ENCODE data around the gene CAD.

The CAD gene

DNA sequence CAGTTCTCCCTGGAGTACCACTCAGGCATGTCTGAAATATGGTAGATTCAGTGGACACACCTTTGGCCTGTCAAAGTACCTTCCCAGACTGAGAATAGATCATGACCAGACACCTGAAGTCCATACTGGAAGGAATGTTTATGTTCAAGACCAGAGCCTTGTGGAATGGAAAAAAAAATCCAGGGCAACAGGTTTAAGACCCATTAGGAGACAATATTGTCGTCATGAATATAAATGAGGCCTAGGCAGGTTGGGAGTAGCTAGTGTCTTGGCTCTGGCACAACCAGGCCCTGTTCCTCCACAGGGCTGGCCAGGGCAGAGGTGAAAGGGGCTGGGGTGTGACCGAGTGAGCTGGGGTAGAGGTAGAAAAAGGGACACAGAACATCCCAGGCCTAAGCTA, 18.5 kb upstream of the CAD start:
- no peak for DNase-seq (ENCODE audit: low read depth in 2 of 2)

DNA sequence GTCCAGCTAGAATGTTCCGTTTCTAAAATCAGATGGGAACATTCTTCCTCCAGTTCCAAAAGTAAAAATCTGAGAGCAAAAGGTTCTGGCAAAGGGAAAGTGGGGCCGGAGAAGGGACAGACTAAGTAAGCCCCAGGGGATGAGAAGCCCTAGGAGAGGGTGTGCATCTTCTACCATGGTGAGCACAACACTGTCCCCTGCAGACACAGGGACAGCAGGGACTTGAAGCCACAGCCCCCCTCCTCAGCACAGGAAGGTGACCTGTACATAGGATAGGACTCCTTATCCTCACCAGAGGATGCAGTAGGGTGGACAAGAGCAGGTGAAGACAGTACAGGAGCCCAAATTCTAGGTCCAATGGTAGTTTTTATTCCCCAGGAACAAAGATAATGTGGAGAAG, 17.9 kb upstream of the CAD start:
- DNase-seq (ENCODE audit: low read depth in 2 of 2), result no peak

DNA sequence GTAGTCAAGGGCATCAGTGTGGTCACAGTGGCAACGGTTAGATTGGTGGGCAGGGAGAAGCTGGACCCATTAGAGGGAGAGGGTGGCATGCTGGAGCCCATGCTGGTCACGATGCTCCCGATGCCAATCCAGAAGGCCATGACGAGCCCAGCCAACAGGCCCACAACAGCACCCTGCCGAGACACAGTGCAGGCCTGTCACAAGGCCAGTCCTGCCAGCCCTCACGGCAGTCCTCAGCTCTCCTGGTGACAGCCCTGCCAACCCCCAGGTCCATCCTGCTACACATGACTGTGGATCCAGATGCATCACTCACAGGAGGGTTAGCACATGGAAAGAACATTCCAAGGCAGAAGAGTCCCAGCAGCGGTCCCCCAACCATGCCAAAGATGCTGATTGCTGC, 15.5 kb upstream of the CAD start:
- DNase-seq (ENCODE audit: low read depth in 2 of 2), result no peak

DNA sequence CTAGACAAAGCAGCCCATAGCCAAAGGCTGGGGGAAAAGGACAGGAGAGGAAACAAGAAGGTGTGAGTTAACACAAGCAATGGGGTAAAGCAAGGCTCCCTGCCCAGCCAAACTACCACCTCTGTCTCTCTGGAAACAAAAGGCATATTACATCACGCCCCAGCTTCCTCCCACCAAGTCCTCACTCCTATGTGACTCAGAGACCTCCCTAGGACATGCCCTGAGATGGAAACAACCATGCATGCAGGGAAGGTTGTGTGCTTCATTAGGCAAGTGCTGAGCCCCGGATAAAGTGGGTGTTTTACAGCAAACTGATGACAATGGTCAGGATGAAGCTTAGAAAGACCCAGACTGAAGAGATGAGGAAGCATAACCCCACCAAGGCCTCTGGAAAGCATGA, 14.3 kb upstream of the CAD start:
- DNase-seq (ENCODE audit: low read depth in 2 of 2), result no peak

DNA sequence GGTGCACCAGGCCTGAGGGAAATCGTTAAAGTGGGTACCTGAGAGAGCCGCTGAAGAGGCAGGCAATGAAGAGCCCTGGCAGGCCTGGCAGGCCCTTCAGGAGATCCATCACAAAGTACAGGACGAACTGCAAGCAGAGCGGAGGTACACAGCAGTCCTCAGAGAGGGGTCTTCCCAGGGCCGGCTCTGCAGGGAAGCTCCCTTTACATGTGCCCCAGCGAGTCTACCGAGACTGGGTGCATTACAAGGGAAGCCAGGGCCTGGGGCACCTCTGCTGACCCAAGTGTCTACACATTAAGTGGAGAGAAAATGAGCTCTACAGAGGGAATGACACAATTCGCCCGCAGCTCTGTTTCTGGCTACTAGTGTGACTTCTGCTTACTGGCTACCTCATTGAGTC, 13.4 kb upstream of the CAD start:
- no peak for DNase-seq (ENCODE audit: low read depth in 2 of 2)

DNA sequence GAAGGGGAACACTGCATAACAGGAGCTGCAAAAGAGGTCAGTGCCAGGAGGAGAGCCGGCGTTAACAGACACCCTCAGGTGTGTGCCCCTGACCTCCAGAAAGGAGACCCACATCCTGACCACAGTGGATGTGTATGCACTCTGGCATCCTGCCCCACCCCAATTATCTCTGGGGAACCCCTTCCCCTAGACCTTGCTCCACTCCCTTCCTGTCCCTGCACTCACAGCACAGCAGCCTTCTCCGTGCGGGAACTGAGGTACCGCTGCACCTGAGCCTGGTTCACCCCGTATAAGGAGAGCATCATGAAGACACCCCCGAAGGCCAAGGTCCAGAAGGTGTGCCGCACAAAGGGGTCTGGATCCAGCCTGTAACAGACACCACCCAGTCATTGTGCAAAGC, 12.6 kb upstream of the CAD start:
- DNase-seq (ENCODE audit: low read depth in 2 of 2), result no peak

DNA sequence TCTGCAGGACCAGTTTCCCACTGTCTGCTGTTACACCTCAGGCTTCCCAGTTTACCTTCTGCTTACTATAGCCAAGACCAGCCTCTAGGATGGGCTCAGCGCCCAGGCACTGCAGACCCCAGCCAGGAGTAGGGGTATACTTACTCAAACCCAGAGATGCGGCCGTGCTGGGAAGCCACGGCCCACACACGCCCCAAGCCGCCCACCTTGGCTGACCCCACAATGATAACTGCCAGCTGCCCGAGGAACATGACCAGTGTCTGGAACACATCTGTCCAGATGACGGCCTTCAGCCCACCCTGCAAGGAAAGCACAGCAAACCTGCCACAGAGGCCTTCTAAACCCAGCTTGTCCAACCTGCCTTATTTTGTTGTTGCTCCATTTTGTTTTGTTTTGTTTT, 12.0 kb upstream of the CAD start:
- DNase-seq (ENCODE audit: low read depth in 2 of 2), result no peak

DNA sequence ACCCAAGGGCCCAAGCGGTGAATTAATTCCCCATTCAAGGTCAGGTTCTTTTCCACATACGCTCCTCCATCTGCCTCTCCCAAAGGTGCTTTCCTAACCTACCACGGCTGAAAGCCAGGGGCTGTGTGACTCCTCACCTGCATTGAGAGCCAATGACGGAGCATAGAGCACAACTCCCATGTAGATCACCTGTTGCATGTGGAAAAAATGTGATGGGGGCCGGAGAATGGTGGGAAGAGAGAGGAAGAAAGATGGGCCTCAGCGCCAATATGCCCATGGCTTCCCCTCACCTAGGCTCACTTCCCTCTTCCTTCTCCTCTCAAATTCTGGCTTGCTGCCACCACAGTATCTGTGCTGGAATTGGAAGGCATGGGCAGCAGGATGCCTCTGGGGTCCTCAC, 10.8 kb upstream of the CAD start:
- DNase-seq (ENCODE audit: low read depth in 2 of 2), result no peak

DNA sequence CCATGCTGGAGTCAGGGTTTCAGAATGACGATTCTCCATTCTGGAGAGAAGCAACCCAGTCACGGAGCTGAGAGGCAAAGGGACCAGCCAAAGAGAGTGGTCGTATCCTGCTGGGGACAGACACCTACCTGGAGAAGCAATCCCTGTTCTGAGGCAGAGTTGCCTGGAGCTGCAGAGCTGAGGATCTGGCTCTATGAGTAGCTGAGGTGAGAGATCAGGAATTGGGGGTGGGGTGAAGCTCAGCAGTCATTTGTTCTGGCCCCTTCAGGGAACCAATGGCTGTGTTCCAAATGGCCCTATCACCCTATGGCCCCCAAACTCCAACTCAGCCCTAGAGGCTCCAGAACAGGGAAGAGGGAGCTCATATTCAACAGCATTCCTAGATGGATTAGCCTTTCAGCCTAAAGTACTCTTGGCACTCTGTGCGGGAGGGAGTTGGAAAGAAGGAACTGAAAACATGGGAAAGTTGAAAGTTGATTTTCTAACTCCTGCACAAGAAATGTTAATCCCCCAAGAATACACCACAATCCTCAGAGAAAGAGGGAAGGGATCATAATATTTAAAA, 8.6 kb upstream of the CAD start:
- no peak for DNase-seq (ENCODE audit: low read depth in 2 of 2)

DNA sequence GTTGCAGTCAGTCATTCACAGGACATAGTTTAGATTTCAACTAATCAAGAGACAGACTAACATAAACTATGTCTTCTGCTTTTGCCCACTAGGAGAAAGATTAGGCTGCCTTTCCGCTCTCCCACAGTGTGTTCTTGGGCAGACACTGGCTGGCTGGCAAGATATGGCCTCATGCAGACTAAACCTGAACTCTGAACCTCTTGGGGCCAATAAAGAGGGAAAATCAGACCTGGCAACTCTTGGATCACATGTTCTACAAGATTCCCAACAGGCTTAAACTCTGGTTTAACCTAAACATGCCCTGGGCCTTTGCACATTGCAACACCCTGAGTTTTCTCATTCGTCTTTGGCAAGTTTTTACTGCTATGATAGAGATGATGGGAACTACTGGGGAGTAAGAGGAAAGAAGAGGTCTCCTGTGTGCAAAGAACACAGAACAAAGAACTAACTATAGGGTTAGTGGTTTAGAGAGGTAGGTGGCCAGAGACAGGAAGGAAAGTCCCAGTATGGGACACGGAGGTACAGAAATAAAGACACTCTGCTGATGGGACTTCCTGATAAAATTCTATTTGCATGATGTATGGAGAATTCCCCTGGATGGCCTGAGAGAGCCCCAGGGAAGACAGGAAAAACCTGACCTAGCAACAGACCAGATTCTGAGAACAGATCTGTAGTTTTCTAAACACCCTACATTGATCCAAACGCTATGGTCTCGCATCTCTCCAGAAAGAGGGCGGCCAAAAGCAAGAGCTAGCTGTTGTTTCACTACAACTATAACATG, 7.4 kb upstream of the CAD start:
- no peak for DNase-seq (ENCODE audit: low read depth in 2 of 2)

DNA sequence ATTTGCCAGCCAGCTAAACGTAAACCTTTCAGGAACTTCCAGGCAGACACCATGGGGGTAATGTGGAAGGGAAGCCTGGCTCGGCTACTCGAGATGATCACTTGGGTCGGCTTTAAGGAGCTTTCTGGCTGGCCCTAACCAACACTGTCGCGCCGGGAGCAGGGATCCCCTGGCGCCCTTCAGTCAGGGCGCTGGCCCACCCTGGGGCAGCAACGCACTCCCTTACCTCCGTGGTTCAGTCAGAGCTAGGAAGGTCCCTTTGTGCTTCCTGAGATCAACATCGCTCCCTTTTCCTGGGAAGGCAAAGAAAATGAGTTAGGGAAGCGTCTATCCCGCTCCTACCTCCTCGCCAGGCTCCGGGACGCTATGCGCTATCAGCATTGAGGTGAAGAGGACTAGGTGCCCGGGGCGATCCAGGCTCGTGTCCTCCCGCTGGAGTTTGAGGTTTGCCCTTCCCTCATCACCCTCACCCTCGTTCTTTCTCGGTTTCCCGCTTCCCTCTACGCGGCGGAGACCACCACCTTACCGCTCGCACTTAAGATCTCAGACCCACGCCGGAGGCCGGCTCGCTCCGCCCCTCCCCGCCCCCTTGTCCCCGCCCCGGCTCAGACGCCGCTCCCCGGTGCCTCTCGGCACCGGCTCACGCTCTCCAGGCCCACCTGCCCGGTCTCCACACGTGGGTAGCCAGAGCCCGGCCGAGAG, 5.8 kb upstream of the CAD start:
- no peak for DNase-seq (ENCODE audit: low read depth in 2 of 2)

DNA sequence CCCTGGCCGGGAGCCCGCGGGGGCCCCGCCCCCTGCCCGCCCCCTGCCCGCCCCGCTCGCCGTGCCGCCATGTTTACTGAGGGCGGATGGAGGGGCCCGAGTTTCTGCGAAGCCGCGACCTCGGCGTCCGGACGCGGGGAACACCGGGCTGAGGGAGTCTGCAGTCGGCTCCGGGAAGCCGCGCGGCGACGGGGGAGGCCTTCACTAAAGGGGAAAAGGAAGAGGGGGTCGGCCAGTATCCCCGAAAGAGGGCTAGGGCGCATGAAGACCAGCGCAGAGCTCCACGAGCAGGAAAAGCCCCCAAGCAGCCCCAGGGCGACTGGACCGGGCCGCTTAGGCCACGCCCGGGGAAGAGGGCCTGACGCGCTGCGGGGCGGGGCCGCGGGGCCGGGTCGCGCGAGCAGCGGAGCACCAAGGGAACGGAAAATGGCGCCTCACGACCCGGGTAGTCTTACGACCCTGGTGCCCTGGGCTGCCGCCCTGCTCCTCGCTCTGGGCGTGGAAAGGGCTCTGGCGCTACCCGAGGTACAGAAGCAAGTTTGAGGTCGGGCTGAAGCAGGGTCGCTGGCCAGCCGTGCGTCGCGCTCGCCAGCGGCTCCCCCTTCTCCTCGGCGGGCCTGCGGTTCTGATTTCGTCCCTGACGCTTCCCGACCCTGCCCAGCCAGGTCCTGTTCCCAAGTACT, 5.1 kb upstream of the CAD start, which contains the start of the genes ATRAID and SLC5A6:
Gene ATRAID, plus strand, starts transcription at position 99 of the 683 bp plus-strand sequence. Its CDS starts 328 bp downstream, at position 427.
Gene SLC5A6, minus strand, starts transcription at position 326 of the 683 bp plus-strand sequence. CDS start 4,618 bp downstream, outside the sequence.
- peak; percentile 83 to 86 for DNase-seq (ENCODE audit: low read depth in 2 of 2)

DNA sequence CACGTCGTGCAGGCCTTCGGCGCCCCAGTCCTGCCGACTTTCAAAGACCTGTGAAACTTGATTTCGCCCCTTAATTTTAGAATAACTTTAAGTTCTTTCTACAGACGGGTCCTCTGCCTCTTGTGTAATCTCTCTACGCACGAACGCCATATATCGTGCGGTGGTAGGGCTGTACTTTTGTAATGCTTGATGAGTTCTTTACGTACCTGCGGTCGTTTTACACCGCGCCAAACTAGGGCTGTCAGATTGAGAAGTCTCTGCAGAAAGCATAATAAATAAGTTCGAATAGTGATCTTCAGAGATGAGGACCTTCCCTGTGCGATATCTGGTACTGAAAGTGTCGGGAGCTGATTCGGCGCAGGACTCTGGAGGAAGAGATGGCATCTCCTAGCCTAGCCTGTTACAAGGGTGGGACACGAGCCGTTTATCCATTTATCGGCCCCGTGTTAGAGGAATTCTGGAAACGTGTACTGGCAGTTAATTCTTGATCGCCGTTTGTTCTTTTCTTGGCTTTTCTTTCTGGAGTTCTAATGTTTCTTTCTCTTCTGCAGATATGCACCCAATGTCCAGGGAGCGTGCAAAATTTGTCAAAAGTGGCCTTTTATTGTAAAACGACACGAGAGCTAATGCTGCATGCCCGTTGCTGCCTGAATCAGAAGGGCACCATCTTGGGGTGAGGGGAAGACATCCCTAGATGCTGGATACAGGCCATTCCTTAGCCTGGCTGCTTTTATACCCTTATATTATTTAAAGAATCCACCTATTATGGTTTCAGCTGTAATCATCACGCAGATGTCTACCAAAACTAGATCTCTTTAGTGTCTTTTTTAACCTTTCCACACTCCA, 4.3 kb upstream of the CAD start:
- no peak for DNase-seq (ENCODE audit: low read depth in 2 of 2)

DNA sequence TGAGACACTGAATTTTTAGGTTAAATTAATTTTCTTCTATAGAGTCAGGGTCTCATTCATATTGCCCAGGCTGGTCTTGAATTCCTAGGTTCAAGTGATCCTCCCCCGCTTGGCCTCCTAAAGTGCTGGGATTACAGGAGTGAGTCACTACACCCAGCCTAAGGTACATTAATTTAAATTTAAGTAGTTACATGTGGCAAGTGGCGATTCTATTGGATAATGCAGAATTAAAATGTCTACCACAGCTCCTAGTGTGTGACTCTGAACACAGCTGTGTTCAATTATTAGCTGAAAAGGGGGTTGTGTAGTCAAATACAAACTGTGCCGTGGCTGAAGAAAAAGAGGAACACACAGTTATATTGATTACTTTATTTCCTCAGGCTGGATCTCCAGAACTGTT, 2.2 kb upstream of the CAD start:
- no peak for DNase-seq (ENCODE audit: low read depth in 2 of 2)

DNA sequence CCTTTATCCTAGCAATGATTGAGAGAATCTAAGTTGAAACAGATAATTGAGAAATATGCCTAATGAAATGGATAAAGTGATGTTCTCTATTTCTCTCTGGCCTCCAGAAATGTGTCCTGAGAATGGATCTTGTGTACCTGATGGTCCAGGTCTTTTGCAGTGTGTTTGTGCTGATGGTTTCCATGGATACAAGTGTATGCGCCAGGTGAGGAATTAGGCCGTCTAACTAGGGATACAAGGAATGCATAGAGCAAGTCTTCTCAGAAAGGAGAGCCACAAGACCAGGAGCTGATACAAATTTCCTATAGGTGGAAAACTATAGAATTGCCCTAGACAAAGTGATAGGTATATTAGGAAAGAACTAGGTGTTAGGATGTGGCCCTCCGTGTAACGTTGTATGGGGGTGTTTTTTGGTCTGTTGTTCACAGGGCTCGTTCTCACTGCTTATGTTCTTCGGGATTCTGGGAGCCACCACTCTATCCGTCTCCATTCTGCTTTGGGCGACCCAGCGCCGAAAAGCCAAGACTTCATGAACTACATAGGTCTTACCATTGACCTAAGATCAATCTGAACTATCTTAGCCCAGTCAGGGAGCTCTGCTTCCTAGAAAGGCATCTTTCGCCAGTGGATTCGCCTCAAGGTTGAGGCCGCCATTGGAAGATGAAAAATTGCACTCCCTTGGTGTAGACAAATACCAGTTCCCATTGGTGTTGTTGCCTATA, 592 bp upstream of the CAD start:
- no peak for DNase-seq (ENCODE audit: low read depth in 2 of 2)

DNA sequence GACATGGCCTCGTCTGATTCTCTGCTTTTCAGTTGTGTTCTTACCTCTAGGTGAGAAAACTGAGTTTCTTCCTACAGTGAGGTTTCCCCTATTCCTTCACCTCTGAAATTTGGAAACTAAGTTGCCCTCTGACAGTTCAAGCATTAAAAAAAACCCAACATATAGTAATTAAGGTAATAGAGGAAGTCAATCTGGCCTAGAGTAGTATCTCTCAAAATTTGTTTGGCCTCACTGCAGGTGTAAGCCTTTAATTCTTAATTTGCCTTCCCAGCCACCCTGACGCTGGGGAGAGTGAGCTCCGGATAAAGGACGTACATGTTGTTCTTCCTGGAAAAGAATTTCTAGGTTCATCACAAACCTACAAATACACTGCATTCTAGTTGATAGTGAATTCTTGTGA, 1.4 kb downstream of the CAD start:
- no peak for DNase-seq (ENCODE audit: low read depth in 2 of 2)

DNA sequence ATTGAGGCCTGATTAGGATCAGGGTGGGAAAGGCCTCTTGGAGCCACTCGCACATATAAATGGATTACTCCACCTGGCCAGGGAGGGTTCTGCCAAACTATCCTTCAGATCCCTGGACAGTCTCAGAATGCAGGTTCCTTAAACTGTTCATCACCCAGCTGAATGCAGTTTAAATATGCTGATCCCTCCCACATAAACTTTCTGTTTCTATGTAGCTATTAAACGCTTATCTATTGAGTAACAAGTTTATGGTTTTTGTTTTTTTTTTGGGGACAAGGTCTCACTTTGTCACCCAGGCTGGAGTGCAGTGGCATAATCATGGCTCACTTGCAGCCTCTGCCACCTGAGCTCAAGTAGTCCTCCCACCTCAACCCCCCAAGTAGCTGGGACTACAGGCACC, 1.9 kb downstream of the CAD start:
- no peak for DNase-seq (ENCODE audit: low read depth in 2 of 2)

DNA sequence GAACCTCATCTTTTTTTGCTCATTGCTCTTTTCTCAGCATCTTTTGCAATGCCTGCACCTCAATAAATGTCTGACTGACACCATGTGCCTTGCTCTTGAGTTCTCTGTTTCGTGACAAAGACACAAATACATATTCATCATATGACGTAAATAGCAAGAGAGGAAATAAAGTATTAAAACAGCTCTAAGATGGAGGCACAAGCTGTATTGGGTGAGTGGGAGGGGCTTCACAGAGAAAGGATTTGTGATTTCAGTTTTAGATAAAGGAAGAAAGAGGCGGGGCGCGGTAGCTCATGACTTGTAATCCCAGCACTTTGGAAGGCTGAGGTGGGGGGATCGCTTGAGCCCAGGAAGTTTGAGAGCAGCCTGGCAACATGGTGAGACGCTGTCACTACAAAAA, 2.9 kb downstream of the CAD start:
- DNase-seq (ENCODE audit: low read depth in 2 of 2), result no peak

DNA sequence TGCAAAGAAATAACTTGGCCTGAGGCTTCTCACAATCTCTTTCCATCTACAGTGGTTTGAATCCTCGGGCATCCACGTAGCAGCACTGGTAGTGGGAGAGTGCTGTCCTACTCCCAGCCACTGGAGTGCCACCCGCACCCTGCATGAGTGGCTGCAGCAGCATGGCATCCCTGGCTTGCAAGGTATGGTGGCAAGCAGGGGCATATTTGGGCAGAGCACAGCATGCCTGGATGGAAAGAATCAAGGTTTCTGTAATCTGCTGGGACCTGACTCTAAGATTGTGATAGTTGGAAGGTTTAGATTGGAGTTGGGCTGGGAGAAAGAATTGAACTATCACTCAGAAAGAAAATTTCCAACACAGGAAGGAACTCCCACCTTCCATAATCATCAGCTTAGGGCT, 4.0 kb downstream of the CAD start:
- DNase-seq (ENCODE audit: low read depth in 2 of 2), result no peak

DNA sequence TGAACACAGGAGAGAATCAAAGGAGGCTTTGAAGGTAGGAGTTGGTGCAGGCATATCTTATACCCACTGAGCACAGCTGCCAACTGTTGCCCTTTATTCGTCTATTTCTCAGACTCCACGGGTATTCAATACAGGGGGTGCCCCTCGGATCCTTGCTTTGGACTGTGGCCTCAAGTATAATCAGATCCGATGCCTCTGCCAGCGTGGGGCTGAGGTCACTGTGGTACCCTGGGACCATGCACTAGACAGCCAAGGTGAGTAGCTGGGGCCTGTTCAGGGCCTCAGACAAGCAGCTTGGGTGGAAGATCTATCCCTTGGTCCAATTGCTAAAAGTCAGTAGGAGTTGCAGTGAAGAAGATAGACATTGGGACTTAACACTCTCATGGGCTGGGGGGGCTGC, 5.2 kb downstream of the CAD start:
- DNase-seq (ENCODE audit: low read depth in 2 of 2), result no peak

DNA sequence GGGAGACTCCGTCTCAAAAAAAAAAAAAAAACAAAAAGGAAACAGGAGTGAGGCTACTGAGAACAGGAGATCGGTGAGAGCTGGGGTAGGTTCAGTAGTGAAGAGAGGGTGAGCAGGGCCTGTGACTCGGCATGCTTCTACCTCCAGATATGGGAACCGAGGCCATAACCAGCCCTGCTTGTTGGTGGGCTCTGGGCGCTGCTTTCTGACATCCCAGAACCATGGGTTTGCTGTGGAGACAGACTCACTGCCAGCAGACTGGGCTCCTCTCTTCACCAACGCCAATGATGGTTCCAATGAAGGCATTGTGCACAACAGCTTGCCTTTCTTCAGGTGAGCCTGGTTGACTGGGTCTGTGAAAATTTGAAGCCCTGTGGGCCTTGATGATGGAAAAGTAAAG, 6.2 kb downstream of the CAD start:
- DNase-seq (ENCODE audit: low read depth in 2 of 2), result no peak
